D341Med (cell line): ENCODE results near the gene AP3M1.
"Not testable (repeated sequence)": the region's sequence is repeated elsewhere in the genome, so short reads cannot be mapped to it uniquely, and the experiment has no call there.

Experiments used
- DNase-seq: peaks from one replicate; pipeline ENCODE4 v3.0.0; 2012; ENCODE audit warnings: low spot score

Gene AP3M1, protein sequence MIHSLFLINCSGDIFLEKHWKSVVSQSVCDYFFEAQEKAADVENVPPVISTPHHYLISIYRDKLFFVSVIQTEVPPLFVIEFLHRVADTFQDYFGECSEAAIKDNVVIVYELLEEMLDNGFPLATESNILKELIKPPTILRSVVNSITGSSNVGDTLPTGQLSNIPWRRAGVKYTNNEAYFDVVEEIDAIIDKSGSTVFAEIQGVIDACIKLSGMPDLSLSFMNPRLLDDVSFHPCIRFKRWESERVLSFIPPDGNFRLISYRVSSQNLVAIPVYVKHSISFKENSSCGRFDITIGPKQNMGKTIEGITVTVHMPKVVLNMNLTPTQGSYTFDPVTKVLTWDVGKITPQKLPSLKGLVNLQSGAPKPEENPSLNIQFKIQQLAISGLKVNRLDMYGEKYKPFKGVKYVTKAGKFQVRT

DNA sequence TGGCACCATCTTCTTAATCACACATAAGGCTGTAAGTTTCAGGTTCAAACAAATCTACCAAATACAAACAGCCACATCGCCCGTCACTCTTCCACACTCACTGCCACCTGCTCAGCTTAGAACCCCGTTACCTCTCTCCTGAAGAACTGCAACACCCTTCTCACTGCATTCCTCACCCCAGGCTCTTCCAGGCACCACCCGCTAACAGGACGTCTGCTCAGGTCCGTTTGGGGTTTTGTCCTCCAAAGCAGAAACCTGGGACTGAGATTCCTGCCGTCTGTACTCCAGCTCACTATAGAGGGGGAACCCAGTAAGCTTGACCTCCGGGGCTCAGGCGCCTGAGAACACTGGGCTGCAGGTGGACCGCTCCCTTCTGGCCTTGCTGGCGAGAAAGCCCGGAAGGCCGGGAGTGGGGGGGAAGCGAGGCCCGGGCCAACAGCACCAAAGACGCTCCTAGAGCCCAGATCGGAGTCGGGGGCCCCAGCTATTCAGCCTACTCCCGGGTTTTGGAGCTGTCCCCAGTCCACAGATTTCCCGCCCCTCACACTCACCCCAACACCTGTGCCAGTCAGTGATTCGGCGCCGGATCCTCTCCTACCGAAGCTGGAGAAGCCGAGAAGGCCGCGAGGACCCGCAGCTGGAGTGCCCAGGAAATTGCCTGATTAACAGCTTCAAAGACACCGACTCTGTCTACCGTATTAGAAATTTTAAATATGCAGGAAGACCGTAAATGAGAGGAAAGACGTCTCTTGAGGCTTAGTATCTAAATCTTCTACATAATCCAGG is at the start of gene AP3M1:
Gene AP3M1 (minus strand): TSS at position 625 of the 786 bp plus-strand sequence. CDS start 12,449 bp downstream, outside the sequence.
- DNase-seq, result peak; percentile 77

DNA sequence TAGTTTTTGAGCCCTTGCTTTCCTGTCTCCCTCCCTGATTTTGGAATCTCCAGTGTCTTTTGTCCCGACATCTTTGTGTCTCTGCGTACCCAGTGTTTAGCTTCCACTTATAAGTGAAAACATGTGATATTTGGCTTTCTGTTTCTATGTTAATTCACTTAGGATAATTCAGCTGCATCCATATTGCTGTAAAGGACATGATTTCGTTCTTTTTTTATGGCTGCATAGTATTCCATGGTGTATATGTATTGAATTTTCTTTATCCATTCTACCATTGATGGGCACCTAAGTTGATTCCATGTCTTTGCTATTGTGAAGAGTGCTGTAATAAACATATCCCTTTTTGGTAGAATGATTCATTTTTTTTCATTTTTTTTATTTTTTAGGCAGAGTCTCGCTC is 48.7 kb upstream of the AP3M1 start:
- DNase-seq, result no peak

DNA sequence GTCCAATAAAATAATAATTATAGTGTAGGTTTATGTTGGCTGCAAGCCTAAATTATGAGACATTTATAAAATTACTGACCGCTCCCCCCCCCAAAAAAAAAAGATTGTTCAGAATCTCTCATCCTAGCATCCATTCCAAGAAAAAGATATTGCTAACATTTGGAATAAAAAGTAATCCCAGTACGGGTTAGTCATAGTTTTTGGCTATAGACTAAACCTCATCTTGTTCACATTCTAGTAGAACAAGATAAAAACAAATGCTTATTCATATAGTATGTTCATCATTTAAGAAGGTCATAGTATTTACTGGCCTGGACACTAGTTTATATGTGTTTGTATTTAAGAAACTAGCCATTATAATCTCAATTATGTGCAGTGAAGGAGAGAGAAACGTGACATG is 44.4 kb upstream of the AP3M1 start:
- DNase-seq, result no peak

DNA sequence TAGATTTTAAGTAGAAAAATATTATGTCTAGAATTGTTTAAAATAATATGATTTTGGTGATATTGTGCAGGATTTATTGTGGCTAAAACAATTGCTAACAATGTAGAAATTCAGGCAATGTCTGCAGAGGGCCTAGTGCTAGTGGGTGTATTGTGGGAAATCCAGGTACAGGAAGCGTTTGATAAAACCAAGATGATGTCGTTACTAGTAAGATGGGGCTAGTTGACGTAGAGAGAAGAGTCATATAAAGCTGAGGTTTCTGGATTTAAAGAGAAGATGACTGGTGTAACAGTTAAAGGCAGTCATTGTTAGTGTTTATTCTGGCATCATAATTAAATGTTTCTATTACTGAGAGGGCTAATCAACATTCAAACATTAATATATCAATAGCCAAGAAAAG is 43.9 kb upstream of the AP3M1 start:
- no peak for DNase-seq

DNA sequence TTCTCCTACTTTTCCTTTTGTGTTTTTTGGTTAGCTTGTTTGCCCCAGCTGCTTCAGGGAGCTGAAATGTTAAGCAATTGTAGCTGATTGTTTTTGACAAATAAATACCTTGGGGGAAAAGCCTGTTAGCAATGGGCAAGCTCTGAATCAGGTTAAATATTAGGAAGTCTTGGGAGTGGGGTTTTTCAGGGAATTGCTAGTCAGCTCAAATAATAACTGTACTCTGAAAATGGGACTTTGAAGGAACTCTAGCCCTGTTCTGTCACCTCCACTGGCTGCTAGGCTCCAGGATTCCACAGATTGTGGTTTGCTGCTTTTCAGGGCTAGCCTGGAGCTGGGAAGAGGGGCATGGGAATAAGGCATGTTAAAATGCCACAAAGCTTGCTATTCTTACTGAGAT is 39.9 kb upstream of the AP3M1 start:
- DNase-seq, result no peak

DNA sequence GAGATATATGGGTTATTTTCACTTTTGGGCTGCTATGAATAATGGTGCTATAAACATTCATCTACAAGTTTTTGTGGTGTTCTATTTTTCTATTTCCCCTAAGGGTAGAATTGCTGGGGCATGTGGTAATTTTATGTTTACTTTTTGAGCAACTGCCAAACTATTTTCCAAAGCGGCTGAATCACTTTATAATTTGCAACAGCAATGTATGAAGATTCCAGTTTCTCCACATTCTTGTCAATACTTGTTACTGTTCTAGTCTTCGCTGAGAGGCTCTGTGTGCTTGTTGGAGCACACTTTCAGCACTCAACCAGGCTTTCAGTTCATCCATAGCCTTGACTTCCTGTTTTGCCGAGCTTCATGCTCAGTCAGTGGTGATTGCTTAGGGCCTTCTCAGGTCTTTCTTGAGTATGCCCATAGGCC is 39.4 kb upstream of the AP3M1 start:
- DNase-seq, result no peak

DNA sequence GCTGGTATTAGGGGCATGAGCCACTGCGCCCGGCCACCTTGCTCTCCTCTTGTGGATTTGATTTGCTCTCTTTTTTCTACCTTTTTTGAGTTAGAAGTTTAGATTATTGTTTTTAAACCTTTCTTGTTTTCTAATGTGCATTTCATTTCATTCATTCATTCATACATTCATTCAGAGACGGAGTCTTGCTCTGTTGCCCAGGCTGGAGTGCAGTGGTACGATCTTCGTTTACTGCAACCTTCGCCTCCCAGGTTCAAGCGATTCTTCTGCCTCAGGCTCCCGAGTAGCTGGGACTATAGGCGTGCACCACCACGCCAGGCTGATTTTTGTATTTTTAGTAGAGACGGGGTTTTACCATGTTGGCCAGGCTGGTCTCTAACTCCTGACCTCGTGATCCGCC is 38.0 kb upstream of the AP3M1 start:
- DNase-seq, result not testable (repeated sequence)

DNA sequence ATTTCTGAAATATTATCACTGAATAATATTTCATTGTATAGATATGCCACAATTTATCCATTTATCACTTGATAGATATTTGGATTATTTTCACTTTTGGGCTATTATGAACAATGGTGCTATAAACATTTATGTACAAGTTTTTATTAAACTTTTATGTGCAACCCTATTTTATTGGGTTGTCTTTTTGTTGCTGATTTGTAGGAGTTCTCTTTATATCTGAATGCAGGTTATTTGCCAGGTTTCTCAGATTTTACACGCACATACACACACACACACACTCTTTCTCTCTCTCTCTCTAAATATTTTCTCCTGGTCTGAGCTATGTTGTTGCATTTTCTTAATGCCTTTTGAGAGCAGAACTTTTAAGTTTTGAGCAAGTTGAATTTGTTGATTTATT is 36.6 kb upstream of the AP3M1 start:
- DNase-seq, result no peak

DNA sequence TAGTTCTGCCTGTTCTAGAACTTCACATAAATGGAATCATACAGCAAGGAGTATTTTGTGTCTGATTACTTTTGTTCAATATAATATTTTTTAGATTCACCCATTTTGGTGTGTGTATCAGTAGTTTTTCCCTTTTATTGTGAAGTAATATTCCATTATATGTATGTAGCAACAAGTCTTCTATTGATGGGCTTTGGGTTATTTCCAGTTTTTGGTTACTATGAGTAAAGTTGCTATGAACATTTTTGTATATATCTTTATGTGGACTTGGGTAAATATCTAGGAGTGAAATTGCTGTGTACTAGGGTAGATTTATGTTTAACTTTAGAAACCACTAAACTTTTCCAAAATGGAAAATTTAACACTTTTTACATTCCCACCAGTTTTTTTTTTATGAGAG is 36.0 kb upstream of the AP3M1 start:
- DNase-seq, result no peak

DNA sequence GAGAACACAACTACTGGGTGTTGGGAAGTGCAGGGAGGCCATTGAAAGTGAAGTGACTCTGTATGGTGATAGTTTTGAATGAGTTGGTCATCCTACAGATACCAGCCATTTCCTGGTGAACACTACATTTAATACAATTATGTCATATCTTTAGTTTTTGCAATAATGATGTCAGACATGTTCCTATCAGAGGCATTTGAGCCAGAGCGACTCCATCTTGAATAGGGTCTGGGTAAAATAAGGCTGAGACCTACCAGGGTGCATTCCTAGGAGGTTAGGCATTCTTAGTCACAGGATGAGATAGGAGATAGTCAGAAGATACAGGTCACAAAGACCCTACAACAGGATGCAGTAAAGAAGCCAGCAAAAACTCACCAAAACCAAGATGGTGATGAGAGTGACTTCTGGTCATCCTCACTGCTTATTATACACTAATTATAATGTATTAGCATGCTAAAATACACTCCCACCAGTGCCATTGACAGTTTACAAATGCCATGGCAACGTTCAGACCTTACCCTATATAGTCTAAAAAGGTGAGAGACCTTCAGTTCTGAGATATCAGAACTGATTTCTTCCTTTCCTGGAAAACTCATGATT is 28.6 kb upstream of the AP3M1 start:
- DNase-seq, result no peak

DNA sequence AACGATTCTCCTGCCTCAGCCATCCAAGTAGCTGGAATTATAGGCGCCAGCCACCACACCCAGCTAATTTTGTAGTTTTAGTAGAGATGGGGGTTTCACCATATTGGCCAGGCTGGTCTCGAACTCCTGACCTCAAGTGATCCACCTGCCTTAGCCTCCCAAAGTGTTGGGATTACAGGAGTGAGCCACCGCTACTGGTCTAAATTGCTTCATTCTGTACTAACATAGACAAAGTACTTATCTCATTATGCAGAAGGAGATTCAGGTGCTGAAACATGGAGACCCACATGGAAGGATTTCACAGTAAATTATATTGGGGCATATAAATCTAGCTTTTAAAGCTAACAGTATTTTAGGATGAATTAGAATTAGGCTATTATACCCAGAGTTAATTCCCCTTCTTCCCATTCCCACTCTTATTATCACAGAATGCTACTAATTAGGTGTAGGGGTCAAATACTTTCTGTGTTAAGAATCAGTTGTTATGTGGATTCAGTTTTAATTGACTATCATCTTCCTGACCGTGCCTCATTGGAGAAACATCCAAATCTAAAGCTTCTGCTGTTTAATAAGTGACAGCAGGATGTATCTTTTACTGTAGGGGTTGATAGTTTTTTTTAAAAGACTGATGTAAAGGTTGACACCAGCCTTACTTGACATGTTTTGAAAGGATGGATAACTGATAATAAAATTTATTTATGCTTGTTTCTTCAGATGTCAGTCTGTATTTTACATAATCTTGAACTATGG is 27.6 kb upstream of the AP3M1 start:
- no peak for DNase-seq

DNA sequence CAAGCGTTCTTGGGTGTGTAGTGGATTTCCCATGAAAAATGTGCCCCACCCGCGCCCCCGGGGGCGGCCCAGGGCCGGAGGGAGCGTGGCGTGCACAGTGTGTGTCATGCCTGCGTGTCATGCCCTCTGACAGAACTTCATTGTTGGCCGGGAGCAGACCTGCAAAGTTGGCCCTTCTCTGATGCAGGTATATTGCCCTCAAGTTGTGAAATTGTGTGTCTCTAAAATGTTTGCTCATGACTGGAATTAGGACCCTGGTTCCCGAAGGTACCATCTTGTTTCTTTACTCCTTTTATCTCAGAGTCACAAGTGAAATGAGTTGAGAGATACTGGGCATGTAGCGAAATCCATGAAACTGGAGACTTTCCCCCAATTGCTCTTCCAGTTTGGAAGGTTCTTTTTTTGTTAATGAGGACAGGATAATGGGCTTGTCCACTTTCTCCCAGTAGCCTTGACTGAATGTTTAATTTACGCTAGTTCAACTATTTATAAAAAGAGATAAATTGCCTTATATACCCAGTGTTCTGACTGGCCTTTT is 26.6 kb upstream of the AP3M1 start:
- DNase-seq, result no peak

DNA sequence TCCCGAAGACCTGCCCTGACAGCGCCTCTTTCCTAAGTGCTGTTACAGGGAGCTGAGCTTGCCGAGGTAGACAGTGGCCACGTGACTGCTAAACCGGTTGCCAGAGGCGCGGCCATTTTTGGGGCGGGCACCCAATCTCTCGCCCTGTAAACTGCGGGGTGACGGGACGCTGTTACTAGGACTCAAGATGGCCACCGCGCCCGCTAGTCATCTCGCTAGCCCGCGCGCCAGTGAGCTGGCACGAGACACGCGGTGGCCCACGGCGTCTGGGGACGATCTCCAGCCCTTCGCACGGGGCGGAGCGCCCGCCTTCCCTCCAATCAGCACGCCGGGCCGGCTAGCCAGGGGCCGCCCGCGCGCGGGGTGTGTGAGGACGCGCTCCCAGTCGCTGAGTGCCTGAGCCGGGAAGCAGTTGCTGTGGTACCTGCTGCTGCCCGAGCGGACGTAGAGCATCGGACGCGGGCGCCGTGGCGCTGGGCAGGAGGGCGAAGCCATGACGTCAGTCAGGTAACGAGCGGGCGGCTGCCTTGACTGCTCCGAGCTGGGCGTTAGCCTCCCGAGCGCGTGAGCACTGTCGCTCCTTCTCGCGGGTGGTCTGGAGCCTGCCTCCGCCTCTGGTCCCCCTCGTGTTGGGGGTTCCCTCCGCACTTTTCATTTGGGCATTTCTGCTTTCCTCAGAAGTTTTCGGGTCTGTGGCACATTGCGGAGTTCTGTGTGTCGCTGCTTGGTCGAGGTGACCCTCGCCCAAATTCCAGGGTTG is 25.9 kb upstream of the AP3M1 start:
- DNase-seq, result peak; percentile 91

DNA sequence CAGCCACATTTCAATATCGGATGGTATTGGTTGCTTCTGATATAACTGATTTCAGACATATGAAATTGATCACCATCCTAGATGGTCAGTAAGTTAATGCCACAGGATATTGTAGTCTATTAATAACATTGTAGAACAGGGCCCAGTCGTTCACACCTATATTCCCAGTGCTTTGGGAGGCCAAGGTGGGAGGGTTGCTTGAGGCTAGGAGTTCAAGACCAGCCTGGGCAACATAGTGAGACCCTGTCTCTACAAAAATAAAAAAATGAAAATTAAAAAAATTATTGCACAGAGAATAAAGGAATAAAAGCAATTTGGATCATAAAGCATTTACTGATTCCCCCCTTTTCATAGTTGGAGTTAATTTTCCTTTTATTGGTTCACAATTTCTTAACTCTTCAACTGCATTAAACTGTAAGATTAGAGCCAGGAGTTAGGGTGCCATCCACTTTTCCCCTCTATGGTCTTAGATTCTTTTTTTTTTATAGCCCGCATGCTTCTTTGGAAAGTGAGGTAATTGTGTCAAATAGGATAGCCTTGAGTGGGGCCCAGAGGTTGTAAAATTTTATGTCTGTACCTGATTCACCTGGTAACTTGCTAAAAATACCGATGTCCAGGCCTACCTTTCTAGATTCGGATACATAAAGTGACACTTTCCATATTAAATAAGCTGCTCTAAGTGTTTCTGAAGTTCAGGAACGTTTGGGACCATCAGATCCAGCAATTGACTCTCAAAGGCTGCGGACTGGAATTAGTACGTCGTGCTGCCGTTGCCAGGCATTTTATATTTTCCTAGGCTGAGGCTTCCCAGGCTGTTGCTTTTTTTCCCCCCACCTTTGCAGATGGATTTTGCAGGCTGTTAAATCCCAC is 25.1 kb upstream of the AP3M1 start:
- no peak for DNase-seq

DNA sequence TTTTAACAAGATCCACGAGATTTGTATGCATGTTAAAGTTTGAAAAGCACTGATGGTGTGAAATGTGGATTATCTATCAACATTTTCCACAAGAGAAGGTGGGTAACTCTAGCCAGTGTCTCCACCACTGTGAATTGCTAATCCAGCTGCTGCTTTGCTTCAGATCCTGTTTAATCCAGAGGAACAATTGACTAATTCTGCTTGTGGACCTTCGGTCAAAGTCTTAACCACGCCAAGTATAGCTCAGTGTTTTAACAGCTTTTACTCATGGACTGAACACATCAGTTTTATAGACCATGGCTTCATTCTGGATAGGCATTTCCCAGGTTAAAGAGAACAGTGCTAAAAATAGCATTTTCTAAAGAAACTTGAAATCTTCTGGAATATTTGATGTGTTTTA is 23.9 kb upstream of the AP3M1 start:
- DNase-seq, result no peak

DNA sequence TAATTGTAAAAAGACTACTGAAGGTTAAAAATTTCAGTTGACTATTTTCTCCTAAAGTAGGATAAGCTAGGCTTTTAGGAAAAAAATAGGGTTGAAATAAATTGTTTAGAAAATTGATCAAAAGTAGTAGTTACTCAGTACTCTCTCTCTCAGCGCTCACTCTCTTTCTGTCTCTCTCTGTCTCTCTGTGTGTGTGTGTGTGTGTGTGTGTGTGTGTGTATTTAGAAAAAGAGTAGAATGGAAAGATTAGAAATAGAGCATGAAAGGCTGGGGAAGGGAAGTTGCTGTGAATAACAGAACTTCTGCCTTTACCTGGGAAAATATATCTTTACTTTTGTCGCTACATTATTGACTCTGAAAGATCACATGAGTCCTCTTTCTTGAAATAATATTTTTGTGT is 21.0 kb upstream of the AP3M1 start:
- no peak for DNase-seq

DNA sequence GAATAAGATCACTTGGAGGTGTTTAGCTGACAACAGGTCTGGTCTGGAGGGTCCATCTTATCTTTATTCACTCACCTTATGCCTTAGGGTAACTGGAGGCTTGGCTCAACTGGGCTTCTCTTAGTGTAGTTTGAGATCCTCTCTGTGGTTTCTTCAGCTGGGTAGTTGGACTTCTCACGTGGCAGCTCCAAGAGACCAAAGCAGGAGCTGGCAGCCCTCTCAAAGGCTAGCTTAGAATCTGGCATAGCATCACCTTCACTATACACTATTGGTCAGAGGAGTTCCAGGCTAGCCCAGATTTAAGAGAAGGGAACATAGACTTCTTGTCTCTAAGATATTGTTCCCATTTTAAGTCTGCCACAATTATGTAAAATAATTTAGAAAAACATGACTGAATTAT is 16.8 kb upstream of the AP3M1 start:
- DNase-seq, result no peak

DNA sequence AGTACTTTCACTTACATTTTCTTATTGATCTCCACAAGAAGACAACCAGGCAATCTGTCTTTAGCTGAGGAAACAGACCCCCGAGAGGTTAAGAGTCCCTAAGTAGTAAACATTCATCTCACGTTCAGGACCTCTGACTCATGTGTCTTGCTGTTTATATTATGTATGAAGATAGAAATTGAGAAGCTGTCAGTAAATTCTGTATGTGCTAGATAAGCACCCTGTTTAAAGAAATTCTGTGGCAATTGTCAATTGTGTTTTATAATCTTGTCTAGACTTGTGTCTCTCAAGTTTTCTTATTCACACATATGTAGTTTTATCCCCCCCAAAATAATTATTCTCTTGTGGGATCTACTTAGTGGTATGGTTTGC is 14.9 kb upstream of the AP3M1 start:
- no peak for DNase-seq

DNA sequence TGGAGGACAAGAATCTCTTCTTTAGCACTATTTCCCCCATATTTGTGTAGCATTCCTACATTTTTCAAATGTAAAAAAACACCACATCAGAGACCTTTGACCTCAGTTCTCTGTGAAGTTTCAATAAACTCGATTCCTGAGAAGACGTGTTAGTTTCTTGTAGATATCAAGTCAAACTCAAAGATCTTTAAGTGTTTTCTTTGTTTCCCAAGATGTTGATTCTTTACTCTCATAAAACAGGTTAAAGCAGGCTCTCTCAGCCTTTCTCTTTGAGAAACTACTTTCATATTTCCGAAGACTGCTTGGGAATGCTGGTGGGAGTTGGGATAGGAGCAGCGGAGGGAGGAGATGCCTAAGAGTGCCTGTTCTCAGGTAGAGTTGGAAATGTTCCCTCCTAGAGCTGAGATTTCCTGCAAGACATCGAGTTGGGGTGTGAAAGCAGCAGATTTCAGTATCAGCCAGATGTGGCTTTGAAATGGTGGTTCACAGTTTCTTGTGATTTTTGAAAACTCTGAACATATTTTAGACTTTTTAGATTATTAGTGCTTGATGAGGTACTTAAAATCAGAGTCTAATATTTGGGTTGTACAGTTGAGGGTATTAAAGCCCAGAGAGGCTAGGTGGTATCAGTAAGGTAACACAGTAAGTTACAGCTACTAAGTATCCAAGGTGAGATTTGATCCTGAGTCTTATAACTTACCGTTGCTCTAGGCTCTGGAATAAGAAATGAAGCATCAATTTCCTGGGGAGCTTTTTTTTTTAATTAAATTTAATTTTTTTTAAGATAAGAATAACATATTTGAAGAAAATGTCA is 14.3 kb upstream of the AP3M1 start:
- no peak for DNase-seq
